ENCODE measurements around the gene TBC1D14.
"Not testable (repeated sequence)": the region's sequence is repeated elsewhere in the genome, so short reads cannot be mapped to it uniquely, and the experiment has no call there.

The TBC1D14 gene

DNA sequence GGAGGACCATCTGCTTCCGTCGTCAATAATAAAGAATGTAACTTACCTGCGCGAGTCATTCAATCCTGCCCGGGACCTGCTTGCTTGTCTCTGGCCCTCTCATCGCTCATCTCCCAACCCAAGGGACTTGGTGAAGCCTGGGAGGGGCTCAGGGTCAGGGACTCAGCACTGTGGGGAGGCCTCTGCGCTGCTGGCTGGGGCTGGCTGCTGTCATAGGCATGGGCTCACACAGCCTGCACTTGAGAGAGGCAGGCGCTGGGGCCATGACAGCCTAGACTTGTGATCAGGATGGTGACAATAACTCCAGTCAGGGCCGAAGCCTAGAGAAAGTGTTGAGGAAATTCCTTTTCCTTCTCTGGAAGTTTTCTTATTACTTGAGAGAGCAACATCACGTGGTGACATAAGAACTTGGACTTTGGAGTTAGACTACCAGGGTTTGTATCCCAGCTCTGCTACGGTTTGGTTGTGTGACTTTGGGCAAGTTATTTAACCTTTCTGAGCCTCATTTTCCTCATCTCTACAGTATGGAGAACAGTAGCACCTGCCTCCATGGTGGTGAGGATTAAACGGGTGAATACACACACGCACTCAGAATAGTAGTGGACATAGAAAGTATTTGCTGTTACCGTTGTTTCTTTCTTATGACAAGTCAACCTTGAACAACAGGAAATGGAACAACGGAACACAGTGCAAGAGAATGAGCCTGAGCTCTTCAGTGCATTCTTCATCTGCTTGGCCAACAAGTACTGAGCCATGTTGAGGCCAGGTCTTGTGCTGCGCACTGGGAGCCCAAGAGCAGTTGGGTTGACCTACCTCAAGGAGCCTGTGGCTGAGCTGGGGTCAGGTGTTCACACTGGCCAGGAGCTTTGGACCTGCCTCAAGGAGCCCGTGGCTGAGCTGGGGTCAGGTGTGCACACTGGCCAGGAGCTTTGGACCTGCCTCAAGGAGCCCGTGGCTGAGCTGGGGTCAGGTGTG lies 60.5 kb downstream of the TBC1D14 start:
- DNase-seq (no peak), ATAC-seq (no peak)
- Mint-ChIP-seq H3K27ac (no peak overlapping the region), H3K4me3 (no peak overlapping the region), H3K27me3 (no peaks in the 10 kb centered on the region), H3K36me3 (ENCODE audit: low read depth) (peaks cover 5% of the 10 kb centered on the region), H3K9me3 (no peaks in the 10 kb centered on the region), H3K4me1 (peaks cover 22% of the 10 kb centered on the region)

DNA sequence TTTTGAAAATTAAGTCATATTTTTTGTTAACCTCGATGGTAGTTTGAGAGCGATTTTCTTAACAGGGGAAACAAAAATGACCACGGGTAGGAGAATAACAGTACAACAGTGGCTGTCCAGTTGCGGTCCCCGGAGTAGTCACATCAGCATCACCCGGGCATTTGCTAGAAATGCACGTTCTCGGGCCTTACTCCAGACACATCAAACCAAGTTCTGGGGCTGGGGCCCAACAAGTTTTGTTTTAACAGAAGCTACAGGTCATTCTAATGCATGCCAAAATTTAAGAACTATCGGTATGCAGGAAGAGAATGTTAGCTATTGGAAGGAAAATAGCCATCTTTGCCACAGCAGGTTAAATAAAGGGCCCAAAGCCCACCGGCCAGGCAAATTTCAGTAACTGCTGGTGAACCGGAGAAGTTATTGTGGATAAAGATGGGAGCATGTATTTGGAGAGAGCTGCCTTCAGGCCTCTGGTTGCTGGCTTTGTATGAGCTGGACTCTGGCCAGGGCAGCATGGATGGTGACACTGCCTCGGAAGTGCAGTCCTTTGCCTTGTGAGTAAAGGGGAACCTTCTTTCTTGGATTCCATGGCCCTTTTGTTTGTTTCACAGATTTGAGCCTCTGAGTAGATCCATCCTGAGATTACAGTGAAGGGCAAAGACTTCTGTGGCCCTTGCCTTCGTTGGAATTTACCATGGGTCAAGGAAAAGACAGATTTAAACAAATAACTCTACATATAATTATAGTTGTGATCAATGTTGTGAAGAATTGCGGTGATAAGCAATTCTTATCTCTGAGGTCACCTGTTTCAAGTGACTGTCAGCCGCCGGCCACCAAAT lies 62.1 kb downstream of the TBC1D14 start:
- H3K27me3 Mint-ChIP-seq: no peaks in the 10 kb centered on the region
- H3K4me1 Mint-ChIP-seq: peaks cover 12% of the 10 kb centered on the region
- peaks cover 7% of the 10 kb centered on the region for H3K36me3 Mint-ChIP-seq (ENCODE audit: low read depth)
- H3K9me3 Mint-ChIP-seq: no peaks in the 10 kb centered on the region
- no peak for ATAC-seq
- no peak overlapping the region for H3K27ac Mint-ChIP-seq
- no peak for DNase-seq
- no peak overlapping the region for H3K4me3 Mint-ChIP-seq

DNA sequence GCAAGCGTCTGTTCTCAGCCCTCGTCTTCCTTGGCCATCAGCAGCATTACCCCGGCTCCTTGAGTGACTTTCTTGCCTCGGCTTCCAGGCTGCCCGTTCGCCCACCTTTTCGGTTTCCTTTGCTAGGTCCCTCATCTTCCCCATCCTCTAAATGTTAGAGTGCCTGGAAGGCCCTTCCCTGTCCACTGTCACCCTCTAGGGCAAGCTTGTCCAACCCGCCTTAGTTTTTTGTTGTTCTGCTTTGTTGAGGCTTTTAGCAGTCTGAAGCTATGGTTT lies 62.7 kb downstream of the TBC1D14 start:
- Mint-ChIP-seq H3K4me1 (peaks cover 12% of the 10 kb centered on the region), H3K9me3 (no peaks in the 10 kb centered on the region), H3K36me3 (ENCODE audit: low read depth) (peaks cover 7% of the 10 kb centered on the region), H3K27ac (no peak overlapping the region), H3K27me3 (no peaks in the 10 kb centered on the region), H3K4me3 (no peak overlapping the region)
- ATAC-seq (no peak), DNase-seq (no peak)

DNA sequence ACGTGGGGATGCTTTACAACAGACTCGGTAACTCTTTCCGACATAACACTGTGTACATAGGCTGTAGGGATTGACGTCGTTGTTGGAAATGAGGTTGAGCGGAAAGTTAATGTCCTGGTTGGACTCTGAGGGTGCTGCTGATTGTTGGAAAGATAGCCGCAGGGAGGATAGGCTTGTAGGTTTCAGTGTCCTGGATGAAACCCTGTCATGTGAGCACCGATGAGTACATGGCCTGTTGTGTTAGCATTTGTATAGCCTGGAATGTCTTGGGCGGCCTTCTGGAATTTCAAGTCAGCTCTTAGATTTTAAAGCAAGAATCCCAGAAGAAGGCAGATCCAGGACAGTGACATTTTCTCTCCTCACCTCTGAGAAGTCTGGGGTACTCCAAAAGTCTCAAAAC lies 63.3 kb downstream of the TBC1D14 start:
- DNase-seq (no peak), ATAC-seq (no peak)
- H3K27me3 Mint-ChIP-seq: no peaks in the 10 kb centered on the region
- peaks cover 12% of the 10 kb centered on the region for H3K4me1 Mint-ChIP-seq
- H3K9me3 Mint-ChIP-seq: no peaks in the 10 kb centered on the region
- H3K4me3 Mint-ChIP-seq: no peak overlapping the region
- H3K27ac Mint-ChIP-seq: no peak overlapping the region
- peaks cover 5% of the 10 kb centered on the region for H3K36me3 Mint-ChIP-seq (ENCODE audit: low read depth)

DNA sequence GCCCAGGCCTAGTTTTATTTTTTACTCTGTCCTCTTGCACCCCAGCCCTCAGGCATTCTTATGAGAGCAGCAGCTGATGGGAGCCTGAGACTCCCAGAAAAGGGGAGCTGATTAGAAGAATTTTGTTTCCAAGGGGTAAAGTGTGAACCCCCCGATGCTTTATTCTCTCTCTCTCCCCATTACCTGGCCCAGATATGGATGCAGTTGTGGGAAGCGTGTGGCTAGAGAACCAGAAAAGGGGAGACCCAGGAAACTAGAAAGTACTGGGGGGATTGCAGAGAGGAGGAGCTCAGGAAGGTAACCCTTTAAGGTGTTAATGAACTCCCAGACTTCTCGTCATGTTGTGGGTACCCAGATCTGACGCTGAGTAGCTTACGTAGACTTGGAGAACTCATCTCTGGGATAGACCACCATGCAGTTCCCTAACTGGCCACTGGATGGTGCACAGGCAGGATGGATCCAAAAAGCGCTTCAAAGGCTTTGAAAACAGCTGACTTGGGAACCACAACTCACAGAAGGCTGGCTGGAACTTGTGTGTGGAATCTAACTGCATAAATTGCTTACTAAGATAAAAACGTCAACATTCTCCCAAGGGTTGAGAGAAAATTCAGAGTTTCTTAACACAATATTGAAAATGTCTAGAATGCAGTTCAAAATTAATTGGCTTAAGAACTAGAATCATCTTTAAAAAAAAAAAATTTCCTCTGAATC lies 64.7 kb downstream of the TBC1D14 start:
- Mint-ChIP-seq H3K27ac (no peak overlapping the region), H3K4me3 (no peak overlapping the region)
- peak; percentile 94 for ATAC-seq

DNA sequence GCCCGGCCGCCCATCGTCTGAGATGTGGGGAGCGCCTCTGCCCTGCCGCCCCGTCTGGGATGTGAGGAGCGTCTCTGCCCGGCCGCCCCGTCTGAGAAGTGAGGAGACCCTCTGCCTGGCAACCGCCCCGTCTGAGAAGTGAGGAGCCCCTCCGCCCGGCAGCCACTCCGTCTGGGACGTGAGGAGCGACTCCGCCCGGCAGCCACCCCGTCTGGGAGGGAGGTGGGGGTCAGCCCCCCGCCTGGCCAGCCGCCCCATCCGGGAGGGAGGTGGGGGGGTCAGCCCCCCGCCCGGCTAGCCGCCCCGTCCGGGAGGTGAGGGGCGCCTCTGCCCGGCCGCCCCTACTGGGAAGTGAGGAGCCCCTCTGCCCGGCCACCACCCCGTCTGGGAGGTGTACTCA lies 68.2 kb downstream of the TBC1D14 start:
- not testable (repeated sequence) for ATAC-seq; H3K27me3 Mint-ChIP-seq; H3K36me3 Mint-ChIP-seq (ENCODE audit: low read depth); H3K4me3 Mint-ChIP-seq; H3K4me1 Mint-ChIP-seq; DNase-seq; H3K9me3 Mint-ChIP-seq; H3K27ac Mint-ChIP-seq

More for the DNA sequence above, 64.7 kb downstream of the TBC1D14 start:
- H3K9me3 Mint-ChIP-seq: no peaks in the 10 kb centered on the region
- H3K36me3 Mint-ChIP-seq (ENCODE audit: low read depth): peaks cover 2% of the 10 kb centered on the region
- DNase-seq: peak; percentile 87
- peaks cover 12% of the 10 kb centered on the region for H3K4me1 Mint-ChIP-seq
- no peaks in the 10 kb centered on the region for H3K27me3 Mint-ChIP-seq

DNA sequence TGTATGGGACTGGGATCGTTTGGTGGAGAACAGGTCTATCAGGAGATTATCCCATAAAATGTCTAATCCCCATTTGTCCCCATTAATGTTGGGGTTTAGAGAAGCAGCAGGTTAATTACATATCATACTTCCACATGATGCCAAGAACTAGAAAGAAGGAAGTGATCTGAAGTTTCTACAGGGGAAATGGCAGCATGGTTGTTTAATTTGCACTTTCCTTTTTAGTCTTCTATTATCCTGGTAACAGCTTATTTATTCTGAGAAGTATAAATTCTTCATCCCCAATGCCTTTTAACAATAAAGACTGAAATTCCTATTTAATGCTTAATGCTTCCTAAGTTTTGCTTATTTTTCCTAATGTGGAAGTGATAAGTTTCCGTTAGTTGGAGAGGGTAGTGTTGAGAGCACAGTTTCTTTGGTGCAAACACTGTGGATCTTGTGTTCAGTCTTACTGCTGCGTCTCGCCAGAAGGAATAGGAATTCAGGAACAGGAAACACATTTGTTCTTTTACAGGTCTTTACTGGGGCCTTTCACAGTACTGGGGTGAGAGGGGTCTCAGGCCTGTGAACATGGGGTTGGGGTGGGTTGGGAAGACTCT lies 74.0 kb downstream of the TBC1D14 start:
- peaks cover 5% of the 10 kb centered on the region for H3K36me3 Mint-ChIP-seq (ENCODE audit: low read depth)
- peaks cover 46% of the 10 kb centered on the region for H3K4me1 Mint-ChIP-seq
- peak overlapping the region; percentile 29 for H3K27ac Mint-ChIP-seq
- no peaks in the 10 kb centered on the region for H3K9me3 Mint-ChIP-seq
- ATAC-seq: no peak
- no peaks in the 10 kb centered on the region for H3K27me3 Mint-ChIP-seq
- DNase-seq: no peak
- H3K4me3 Mint-ChIP-seq: no peak overlapping the region

DNA sequence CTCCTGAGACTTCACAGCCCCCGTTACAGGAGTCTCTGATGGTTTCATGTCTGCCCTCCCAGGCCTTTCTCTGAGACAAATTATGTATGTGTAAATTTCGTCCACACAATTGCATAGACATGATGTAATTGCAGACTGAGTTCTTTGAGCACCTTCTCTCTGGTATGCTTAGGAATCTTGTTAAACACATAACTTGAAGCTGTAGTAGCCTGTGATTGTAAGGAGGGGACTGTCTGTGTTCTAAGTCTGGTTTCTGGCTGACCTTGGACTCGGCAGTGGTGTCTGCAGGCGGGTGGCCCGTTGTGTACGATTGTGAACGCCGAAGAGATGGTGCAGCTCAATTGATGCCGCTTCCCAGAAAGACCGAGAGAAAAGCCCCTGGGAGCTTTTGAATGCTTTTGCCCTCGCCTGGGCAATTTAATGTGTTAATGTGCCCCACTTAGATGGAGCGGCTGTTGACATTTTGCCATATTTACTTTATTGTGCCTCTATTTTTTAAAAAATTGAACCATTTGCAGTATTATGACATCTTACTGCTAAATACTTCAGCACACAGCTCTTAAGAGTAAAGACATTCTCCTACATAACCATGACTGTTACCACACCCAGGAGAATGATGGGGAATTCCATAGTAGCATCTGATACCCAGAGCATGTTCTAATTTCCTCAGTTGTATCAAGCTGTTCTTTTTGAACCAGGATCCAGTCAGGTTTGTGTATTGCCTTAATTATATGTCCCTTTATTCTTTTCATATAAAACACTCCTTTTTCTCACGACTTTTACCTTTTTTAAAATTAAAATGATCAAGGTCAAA lies 75.2 kb downstream of the TBC1D14 start:
- no peaks in the 10 kb centered on the region for H3K9me3 Mint-ChIP-seq
- H3K4me3 Mint-ChIP-seq: peak overlapping the region; percentile 96
- H3K36me3 Mint-ChIP-seq (ENCODE audit: low read depth): peaks cover 5% of the 10 kb centered on the region
- DNase-seq (no peak), ATAC-seq (no peak)
- H3K4me1 Mint-ChIP-seq: peaks cover 58% of the 10 kb centered on the region
- H3K27me3 Mint-ChIP-seq: no peaks in the 10 kb centered on the region
- no peak overlapping the region for H3K27ac Mint-ChIP-seq

DNA sequence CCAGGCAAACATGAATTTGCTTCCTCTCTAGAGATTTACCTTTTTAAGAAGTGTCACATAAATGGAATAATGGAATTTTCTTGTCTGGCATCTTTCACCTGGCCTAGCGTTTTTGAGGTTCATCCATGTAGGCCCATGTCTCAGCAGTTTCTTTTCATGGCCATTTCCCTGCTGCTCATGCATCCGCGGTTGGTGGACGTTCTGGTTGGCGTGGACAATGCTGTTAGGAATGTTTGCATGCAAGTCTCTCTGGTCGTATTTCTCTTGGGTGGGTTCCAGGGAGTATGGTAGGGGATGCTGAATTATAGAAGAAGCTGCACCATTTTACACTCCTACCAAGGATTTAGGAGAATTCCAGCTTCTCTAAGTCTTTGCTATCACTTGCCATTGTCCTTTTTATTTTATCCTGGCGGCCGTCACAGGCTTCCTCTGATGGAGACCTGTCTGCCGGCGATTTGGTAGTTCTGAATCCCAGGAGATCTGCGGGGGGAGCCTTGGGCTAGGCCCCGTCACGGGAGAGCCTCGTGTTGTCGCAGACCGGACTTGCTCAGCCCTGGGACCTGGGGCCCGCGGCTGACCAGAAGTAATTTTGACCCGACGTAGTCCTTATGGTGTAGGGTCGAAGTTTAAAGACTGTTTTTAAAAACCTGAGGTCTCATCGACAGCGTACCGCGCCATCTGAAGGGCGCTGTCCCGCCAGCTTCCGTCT lies 76.6 kb downstream of the TBC1D14 start:
- ATAC-seq: peak; percentile 3
- Mint-ChIP-seq H3K4me1 (peaks cover 70% of the 10 kb centered on the region), H3K4me3 (peak overlapping the region; percentile 96)

DNA sequence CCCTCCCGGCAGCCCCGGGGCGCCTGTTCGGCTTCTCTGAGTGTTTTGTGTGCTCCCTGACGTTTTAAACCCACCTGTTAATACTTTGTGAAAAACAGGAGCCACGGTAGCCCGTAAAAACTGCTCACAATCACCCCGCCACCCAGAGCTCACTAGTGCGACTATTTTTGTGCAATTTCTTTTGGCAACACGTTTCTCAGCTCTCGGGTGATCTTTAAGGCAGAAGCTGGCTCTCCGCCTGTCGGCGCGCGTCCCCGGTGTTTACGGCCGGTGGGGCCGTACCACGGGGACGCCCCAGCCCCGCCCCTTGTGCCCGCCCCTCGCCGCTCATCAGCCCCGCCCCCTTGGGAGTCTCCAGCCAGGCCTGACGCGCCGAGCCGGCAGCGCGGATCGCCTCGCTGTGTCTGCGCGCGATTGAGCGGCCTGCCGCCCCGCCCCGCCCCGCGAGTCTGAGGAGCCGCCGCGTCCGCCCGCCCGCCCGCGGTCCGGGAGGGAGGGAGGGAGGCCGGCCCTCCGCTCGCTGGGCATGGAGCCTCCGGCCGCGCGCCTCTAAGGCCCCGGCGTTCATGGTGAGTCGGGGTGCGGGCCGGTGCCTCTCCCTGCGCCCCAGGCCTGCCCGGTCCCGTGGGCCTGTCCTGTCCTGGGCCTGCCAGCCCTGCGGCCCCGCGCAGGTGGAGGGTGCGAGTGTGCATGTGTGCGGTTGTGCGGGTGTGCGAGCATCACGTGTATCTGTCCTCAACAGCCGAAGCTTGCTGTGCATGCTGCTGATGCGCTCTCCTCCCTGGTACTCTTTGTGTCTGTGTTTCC lies 77.4 kb downstream of the TBC1D14 start:
- peaks cover 3% of the 10 kb centered on the region for H3K36me3 Mint-ChIP-seq (ENCODE audit: low read depth)
- peak overlapping the region; percentile 89 for H3K27ac Mint-ChIP-seq
- no peaks in the 10 kb centered on the region for H3K9me3 Mint-ChIP-seq
- DNase-seq: peak; percentile 93
- ATAC-seq: peak; percentile 93
- peak overlapping the region; percentile 96 for H3K4me3 Mint-ChIP-seq
- H3K27me3 Mint-ChIP-seq: no peaks in the 10 kb centered on the region
- peaks cover 75% of the 10 kb centered on the region for H3K4me1 Mint-ChIP-seq

More for the DNA sequence above, 76.6 kb downstream of the TBC1D14 start:
- no peaks in the 10 kb centered on the region for H3K27me3 Mint-ChIP-seq
- H3K9me3 Mint-ChIP-seq: no peaks in the 10 kb centered on the region
- no peak for DNase-seq
- H3K36me3 Mint-ChIP-seq (ENCODE audit: low read depth): peaks cover 3% of the 10 kb centered on the region
- H3K27ac Mint-ChIP-seq: peak overlapping the region; percentile 89

DNA sequence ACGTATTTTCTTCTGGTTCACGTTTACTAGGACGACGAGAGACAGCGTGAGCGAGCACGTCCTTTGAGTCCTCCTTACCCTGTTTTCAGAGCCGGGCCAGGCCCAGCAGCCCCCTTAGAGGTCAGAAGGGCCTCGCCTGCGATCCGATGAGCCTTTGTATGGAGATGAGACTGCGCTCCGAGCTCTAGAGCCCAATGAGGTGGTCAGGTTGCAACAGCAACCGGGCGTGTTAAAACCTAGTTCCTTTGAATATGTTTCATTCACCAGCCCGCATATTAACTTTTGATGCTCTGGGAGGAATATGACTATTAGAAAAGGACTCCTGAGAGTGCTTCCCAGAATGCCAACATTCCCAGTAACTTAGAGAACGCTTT lies 77.9 kb downstream of the TBC1D14 start:
- peak overlapping the region; percentile 88 for H3K27ac Mint-ChIP-seq

DNA sequence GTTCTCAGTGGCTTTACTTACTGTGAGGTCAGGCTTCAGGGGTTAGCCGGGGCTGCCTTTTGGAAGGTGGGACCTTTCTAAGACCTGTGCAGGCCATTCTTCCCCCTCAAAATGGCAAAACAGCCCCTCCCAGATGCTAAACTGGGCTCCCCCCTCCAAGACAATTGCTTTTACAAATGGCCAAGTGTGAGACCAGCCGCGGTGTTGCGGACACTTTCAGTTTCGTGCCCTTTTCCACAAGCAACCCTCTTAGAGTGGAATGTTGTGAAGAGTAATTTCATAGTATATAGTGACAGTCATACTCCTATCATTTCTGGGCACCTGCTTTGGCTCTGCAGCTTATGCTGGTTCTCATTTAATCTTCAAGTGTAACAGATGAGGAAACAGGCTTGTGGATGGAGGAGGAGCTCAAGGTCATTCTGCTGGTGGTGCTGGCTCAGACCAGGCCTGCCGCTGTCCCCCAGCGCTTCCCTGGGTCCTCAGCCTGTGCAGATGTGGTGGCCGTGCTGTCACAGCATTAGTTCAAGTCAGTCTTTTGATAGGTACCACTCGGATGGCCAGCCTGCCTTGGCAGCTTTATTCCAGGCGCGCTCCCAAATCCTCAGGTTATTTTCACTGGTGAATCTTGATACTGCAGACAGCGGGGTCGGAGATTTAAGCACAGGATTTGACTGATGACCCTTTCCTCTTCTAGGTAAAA lies 78.5 kb downstream of the TBC1D14 start:
- no peak for DNase-seq
- Mint-ChIP-seq H3K4me3 (peak overlapping the region; percentile 96), H3K27me3 (no peaks in the 10 kb centered on the region), H3K9me3 (no peaks in the 10 kb centered on the region), H3K4me1 (peaks cover 81% of the 10 kb centered on the region), H3K27ac (peak overlapping the region; percentile 88), H3K36me3 (ENCODE audit: low read depth) (peaks cover 2% of the 10 kb centered on the region)
- ATAC-seq: no peak

More for the DNA sequence above, 77.9 kb downstream of the TBC1D14 start:
- peaks cover 78% of the 10 kb centered on the region for H3K4me1 Mint-ChIP-seq
- ATAC-seq (peak; percentile 1), DNase-seq (no peak)
- peaks cover 3% of the 10 kb centered on the region for H3K36me3 Mint-ChIP-seq (ENCODE audit: low read depth)
- no peaks in the 10 kb centered on the region for H3K9me3 Mint-ChIP-seq
- peak overlapping the region; percentile 96 for H3K4me3 Mint-ChIP-seq
- no peaks in the 10 kb centered on the region for H3K27me3 Mint-ChIP-seq

Data from activated naive CD8-positive, alpha-beta T cell treated with anti-CD3 and anti-CD28 coated beads, Interleukin-2, amount 50 U/mL, for 24 hours (primary cell).